Stimulated activated naive B cell treated with anti-CD40 and anti-IgM and Interleukin-4, amounts not matched to agents 10 μg/mL and 1 μg/mL and 100 μg/mL, for 72 hours (primary cell): ENCODE measurements around the gene FAM53A.

Experiments used
- ATAC-seq, 2 donors: fragments of 150-1000 bp; cut with Tn5 transposase; replicated peaks; 2 replicates each; pipeline ENCODE4 v1.10.0; 2021; ENCODE audit warnings: moderate library complexity in 1 of 2
- DNase-seq: peaks from one replicate; pipeline ENCODE4 v3.0.0; 2021
- H3K27ac Mint-ChIP-seq: one replicate; pipeline ENCODE4 v1.8.0; 2022; ENCODE audit warnings: mild to moderate bottlenecking, mixed read lengths
- H3K27me3 Mint-ChIP-seq, 2 donors: one replicate each; pipeline ENCODE4 v1.8.0; 2022; ENCODE audit warnings: mixed read lengths in 2 of 2
- H3K36me3 Mint-ChIP-seq, 2 donors: one replicate each; pipeline ENCODE4 v1.8.0; 2022; ENCODE audit warnings: mixed read lengths in 2 of 2, mild to moderate bottlenecking in 1 of 2
- H3K4me1 Mint-ChIP-seq, 2 donors: one replicate each; pipeline ENCODE4 v1.8.0; 2022; ENCODE audit warnings: mixed read lengths in 2 of 2, mild to moderate bottlenecking in 1 of 2
- H3K4me3 Mint-ChIP-seq, 2 donors: one replicate each; pipeline ENCODE4 v1.8.0; 2022; ENCODE audit warnings: mild to moderate bottlenecking in 2 of 2, mixed read lengths in 2 of 2, moderate library complexity in 1 of 2
- H3K9me3 Mint-ChIP-seq, 2 donors: one replicate each; pipeline ENCODE4 v1.8.0; 2022; ENCODE audit warnings: mixed read lengths in 2 of 2, mild to moderate bottlenecking in 1 of 2

FAM53A gene

GRCh38 chr4:1601852-1602654, 82.1 kb downstream of the FAM53A start:
- no peaks in the 10 kb centered on the region for H3K36me3 Mint-ChIP-seq
- H3K4me3 Mint-ChIP-seq: no peak overlapping the region
- ATAC-seq: no peak
- H3K4me1 Mint-ChIP-seq: peaks cover 11 to 12% of the 10 kb centered on the region in 2 donors
- no peak for DNase-seq
- H3K27me3 Mint-ChIP-seq: peaks cover 27% of the 10 kb centered on the region in 2 donors
- no peaks in the 10 kb centered on the region for H3K9me3 Mint-ChIP-seq
- H3K27ac Mint-ChIP-seq: no peak overlapping the region

GRCh38 chr4:1601533-1601835, 82.6 kb downstream of the FAM53A start:
- H3K27me3 Mint-ChIP-seq: peaks cover 27 to 29% of the 10 kb centered on the region in 2 donors
- H3K9me3 Mint-ChIP-seq: no peaks in the 10 kb centered on the region
- peaks cover 0 to 1% of the 10 kb centered on the region in 2 donors for H3K36me3 Mint-ChIP-seq
- H3K27ac Mint-ChIP-seq: no peak overlapping the region
- peaks cover 11 to 12% of the 10 kb centered on the region in 2 donors for H3K4me1 Mint-ChIP-seq
- H3K4me3 Mint-ChIP-seq: no peak overlapping the region
- DNase-seq (no peak), ATAC-seq (no peak)

GRCh38 chr4:1600811-1601532, 83.1 kb downstream of the FAM53A start:
- ATAC-seq (no peak), DNase-seq (no peak)
- H3K9me3 Mint-ChIP-seq: no peaks in the 10 kb centered on the region
- peaks cover 27 to 31% of the 10 kb centered on the region in 2 donors for H3K27me3 Mint-ChIP-seq
- H3K27ac Mint-ChIP-seq: peak overlapping the region; percentile 56
- no peak overlapping the region for H3K4me3 Mint-ChIP-seq
- H3K4me1 Mint-ChIP-seq: peaks cover 11 to 12% of the 10 kb centered on the region in 2 donors
- H3K36me3 Mint-ChIP-seq: peaks cover 0 to 3% of the 10 kb centered on the region in 2 donors

GRCh38 chr4:1600211-1600780, 83.8 kb downstream of the FAM53A start:
- no peak overlapping the region for H3K27ac Mint-ChIP-seq
- H3K4me3 Mint-ChIP-seq: no peak overlapping the region
- peaks cover 0 to 3% of the 10 kb centered on the region in 2 donors for H3K36me3 Mint-ChIP-seq
- H3K27me3 Mint-ChIP-seq: peaks cover 25 to 30% of the 10 kb centered on the region in 2 donors
- peaks cover 8 to 9% of the 10 kb centered on the region in 2 donors for H3K4me1 Mint-ChIP-seq
- H3K9me3 Mint-ChIP-seq: no peaks in the 10 kb centered on the region
- DNase-seq (no peak), ATAC-seq (no peak)

GRCh38 chr4:1599491-1600210, 84.5 kb downstream of the FAM53A start:
- H3K9me3 Mint-ChIP-seq: no peaks in the 10 kb centered on the region
- no peak for ATAC-seq
- no peak overlapping the region for H3K4me3 Mint-ChIP-seq
- peaks cover 0 to 3% of the 10 kb centered on the region in 2 donors for H3K36me3 Mint-ChIP-seq
- peaks cover 18 to 24% of the 10 kb centered on the region in 2 donors for H3K27me3 Mint-ChIP-seq
- peaks cover 3 to 5% of the 10 kb centered on the region in 2 donors for H3K4me1 Mint-ChIP-seq
- no peak overlapping the region for H3K27ac Mint-ChIP-seq
- no peak for DNase-seq

- ATAC-seq: no peak
- Mint-ChIP-seq H3K9me3 (no peaks in the 10 kb centered on the region), H3K4me3 (no peak overlapping the region), H3K36me3 (peaks cover 0 to 3% of the 10 kb centered on the region in 2 donors), H3K27me3 (peaks cover 12 to 21% of the 10 kb centered on the region in 2 donors), H3K4me1 (peaks cover 0 to 4% of the 10 kb centered on the region in 2 donors), H3K27ac (no peak overlapping the region)
- DNase-seq: no peak
Observed at GRCh38 chr4:1599026-1599481, 85.1 kb downstream of the FAM53A start.

GRCh38 chr4:1598206-1599025, 85.7 kb downstream of the FAM53A start:
- DNase-seq (no peak), ATAC-seq (no peak)
- peaks cover 6 to 19% of the 10 kb centered on the region in 2 donors for H3K27me3 Mint-ChIP-seq
- H3K27ac Mint-ChIP-seq: no peak overlapping the region
- H3K9me3 Mint-ChIP-seq: no peaks in the 10 kb centered on the region
- H3K4me3 Mint-ChIP-seq: no peak overlapping the region
- peaks cover 0 to 3% of the 10 kb centered on the region in 2 donors for H3K36me3 Mint-ChIP-seq
- H3K4me1 Mint-ChIP-seq: peaks cover 0 to 3% of the 10 kb centered on the region in 2 donors

GRCh38 chr4:1597021-1597931, 86.8 kb downstream of the FAM53A start:
- Mint-ChIP-seq H3K36me3 (peaks cover 0 to 3% of the 10 kb centered on the region in 2 donors), H3K27ac (no peak overlapping the region), H3K9me3 (no peaks in the 10 kb centered on the region), H3K4me1 (peaks cover 0 to 3% of the 10 kb centered on the region in 2 donors), H3K27me3 (peaks cover 0 to 11% of the 10 kb centered on the region in 2 donors), H3K4me3 (no peak overlapping the region)
- no peak for DNase-seq
- ATAC-seq: no peak

GRCh38 chr4:1596393-1596792, 87.7 kb downstream of the FAM53A start:
- no peak overlapping the region for H3K27ac Mint-ChIP-seq
- no peak for ATAC-seq
- H3K27me3 Mint-ChIP-seq: peaks cover 0 to 8% of the 10 kb centered on the region in 2 donors
- peaks cover 3 to 4% of the 10 kb centered on the region in 2 donors for H3K9me3 Mint-ChIP-seq
- no peak overlapping the region for H3K4me3 Mint-ChIP-seq
- H3K4me1 Mint-ChIP-seq: peaks cover 0 to 3% of the 10 kb centered on the region in 2 donors
- peaks cover 0 to 3% of the 10 kb centered on the region in 2 donors for H3K36me3 Mint-ChIP-seq
- DNase-seq: no peak

- Mint-ChIP-seq H3K4me1 (peaks cover 0 to 3% of the 10 kb centered on the region in 2 donors), H3K4me3 (no peak overlapping the region), H3K27me3 (peaks cover 5 to 12% of the 10 kb centered on the region in 2 donors), H3K9me3 (peaks cover 5 to 7% of the 10 kb centered on the region in 2 donors), H3K36me3 (peaks cover 2 to 6% of the 10 kb centered on the region in 2 donors), H3K27ac (no peak overlapping the region)
- DNase-seq: no peak
- ATAC-seq: no peak
Observed at GRCh38 chr4:1595789-1596325, 88.3 kb downstream of the FAM53A start.

GRCh38 chr4:1594871-1595788, 89.0 kb downstream of the FAM53A start:
- H3K36me3 Mint-ChIP-seq: peaks cover 6 to 10% of the 10 kb centered on the region in 2 donors
- peaks cover 8 to 11% of the 10 kb centered on the region in 2 donors for H3K9me3 Mint-ChIP-seq
- H3K4me3 Mint-ChIP-seq: no peak overlapping the region
- ATAC-seq: no peak
- H3K4me1 Mint-ChIP-seq: peaks cover 0 to 3% of the 10 kb centered on the region in 2 donors
- no peak for DNase-seq
- H3K27me3 Mint-ChIP-seq: peaks cover 10 to 12% of the 10 kb centered on the region in 2 donors
- H3K27ac Mint-ChIP-seq: no peak overlapping the region
